ENCODE measurements around the gene PITX2.

Gene PITX2

DNA sequence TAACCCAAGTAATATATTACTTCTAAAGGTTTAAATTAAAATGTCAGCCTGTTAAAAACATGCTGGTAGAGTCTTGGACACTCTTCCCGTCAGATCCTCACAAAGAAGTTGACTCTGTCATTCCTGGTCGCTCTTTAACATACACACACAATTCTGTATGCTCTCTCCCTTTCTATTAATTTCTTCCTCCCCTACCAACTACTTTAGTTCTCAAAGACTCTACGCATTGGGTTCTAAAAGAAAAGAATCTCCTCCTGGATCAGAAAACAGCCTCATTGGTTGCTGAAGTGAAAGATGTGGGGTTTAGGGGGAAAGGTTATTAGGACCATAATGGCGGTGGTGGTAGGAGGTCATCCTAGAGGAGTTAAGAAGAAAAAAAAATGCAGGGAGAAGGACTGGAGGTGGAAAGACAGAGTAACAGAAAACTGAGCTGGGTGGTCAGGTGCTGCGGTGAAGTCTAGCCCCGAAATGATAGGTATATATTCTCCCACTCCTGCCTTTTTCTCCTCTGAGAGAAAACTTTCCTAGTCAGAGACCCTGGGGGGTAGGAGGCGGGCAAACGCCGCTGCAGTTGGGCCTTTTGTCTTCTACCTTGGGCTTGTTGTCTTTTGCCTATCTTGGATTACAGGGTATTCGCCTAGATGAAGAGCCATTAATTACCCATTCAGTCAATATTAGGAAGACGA lies 5.2 kb upstream of the PITX2 start:
- TF ChIP-seq, protein P1, sequence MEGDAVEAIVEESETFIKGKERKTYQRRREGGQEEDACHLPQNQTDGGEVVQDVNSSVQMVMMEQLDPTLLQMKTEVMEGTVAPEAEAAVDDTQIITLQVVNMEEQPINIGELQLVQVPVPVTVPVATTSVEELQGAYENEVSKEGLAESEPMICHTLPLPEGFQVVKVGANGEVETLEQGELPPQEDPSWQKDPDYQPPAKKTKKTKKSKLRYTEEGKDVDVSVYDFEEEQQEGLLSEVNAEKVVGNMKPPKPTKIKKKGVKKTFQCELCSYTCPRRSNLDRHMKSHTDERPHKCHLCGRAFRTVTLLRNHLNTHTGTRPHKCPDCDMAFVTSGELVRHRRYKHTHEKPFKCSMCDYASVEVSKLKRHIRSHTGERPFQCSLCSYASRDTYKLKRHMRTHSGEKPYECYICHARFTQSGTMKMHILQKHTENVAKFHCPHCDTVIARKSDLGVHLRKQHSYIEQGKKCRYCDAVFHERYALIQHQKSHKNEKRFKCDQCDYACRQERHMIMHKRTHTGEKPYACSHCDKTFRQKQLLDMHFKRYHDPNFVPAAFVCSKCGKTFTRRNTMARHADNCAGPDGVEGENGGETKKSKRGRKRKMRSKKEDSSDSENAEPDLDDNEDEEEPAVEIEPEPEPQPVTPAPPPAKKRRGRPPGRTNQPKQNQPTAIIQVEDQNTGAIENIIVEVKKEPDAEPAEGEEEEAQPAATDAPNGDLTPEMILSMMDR (IDR thresholded peaks at IDR 0.05; ENCODE audit: insufficient read depth, missing control alignments): no peak
- FAIRE-seq: no peak
- DNase-seq (ENCODE audit: insufficient read length, low spot score): no peak

- DNase-seq (ENCODE audit: insufficient read length, low spot score) (no peak), FAIRE-seq (no peak)
- TF ChIP-seq, protein P1 (IDR thresholded peaks at IDR 0.05; ENCODE audit: insufficient read depth, missing control alignments): no peak
These were observed 3.8 kb upstream of the PITX2 start for GRCh38 chr4:110626532-110627153.

- DNase-seq (ENCODE audit: insufficient read length, low spot score) (no peak), FAIRE-seq (no peak)
These were observed 2.8 kb upstream of the PITX2 start for GRCh38 chr4:110625576-110626257.

GRCh38 chr4:110624904-110625494 lies 2.1 kb upstream of the PITX2 start:
- FAIRE-seq (no peak), DNase-seq (ENCODE audit: insufficient read length, low spot score) (no peak)
- TF ChIP-seq, protein P1 (IDR thresholded peaks at IDR 0.05; ENCODE audit: insufficient read depth, missing control alignments): no peak

More at GRCh38 chr4:110625576-110626257, 2.8 kb upstream of the PITX2 start:
- TF ChIP-seq, protein P1 (IDR thresholded peaks at IDR 0.05; ENCODE audit: insufficient read depth, missing control alignments): no peak

GRCh38 chr4:110624398-110624780 lies 1.5 kb upstream of the PITX2 start:
- no peak for DNase-seq (ENCODE audit: insufficient read length, low spot score)
- FAIRE-seq: no peak
- TF ChIP-seq, protein P1 (IDR thresholded peaks at IDR 0.05; ENCODE audit: insufficient read depth, missing control alignments): no peak

- FAIRE-seq: no peak
- TF ChIP-seq, protein P1 (IDR thresholded peaks at IDR 0.05; ENCODE audit: insufficient read depth, missing control alignments): no peak
- no peak for DNase-seq (ENCODE audit: insufficient read length, low spot score)
These were observed 981 bp upstream of the PITX2 start for GRCh38 chr4:110623718-110624397.
